ENCODE data around the gene JUNB.

DNA sequence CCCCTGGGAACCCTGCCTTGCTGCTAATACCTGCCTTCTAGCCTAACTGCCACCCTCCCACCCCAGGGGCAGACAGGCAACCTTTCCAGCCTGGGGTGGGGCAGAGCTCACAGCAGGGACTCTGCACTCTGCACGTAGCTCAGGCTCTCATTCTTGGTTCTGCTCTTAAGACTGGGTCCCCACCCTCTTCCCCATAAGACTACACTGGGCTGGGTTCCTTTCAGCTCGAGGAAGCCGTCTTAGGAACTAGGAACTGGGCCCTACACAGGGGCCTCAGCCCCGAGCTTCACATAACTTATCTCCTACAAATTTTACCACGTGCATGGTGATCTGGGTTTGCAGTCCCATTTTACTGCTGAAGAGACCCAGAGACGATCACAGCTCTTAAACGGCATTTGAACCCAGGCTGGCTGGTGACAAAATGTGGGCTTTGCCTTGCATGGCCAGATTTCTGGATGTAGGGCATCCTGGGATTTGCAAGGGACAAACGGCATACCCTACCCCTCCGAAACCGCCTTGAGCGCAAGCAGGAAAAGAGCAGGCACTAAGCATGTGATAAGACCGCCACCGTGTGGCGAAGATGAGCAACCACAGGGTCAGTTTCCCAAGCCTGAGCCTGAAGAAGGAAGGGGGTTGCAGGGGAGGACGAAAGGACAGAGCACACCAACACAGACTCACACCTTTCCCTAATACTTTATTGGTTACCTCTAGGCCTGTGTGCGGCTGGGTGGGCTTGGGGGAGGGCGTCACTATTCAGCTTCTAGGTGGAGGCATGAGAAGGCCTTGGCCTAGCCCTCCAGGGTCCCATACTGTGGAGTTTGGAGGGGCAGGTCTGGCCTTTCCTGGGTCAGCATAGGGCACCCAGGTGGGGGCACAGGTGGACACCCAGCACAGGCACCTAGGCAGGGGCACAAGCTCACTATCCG, 5.1 kb downstream of the JUNB start:
- TF ChIP-seq, protein P1, sequence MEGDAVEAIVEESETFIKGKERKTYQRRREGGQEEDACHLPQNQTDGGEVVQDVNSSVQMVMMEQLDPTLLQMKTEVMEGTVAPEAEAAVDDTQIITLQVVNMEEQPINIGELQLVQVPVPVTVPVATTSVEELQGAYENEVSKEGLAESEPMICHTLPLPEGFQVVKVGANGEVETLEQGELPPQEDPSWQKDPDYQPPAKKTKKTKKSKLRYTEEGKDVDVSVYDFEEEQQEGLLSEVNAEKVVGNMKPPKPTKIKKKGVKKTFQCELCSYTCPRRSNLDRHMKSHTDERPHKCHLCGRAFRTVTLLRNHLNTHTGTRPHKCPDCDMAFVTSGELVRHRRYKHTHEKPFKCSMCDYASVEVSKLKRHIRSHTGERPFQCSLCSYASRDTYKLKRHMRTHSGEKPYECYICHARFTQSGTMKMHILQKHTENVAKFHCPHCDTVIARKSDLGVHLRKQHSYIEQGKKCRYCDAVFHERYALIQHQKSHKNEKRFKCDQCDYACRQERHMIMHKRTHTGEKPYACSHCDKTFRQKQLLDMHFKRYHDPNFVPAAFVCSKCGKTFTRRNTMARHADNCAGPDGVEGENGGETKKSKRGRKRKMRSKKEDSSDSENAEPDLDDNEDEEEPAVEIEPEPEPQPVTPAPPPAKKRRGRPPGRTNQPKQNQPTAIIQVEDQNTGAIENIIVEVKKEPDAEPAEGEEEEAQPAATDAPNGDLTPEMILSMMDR (IDR thresholded peaks at IDR 0.05): peak; percentile 87
- TF ChIP-seq TAF1 (IDR thresholded peaks at IDR 0.05; ENCODE audit: borderline replicate concordance, low read depth, low read length) (no peak), FOSL2 (IDR thresholded peaks at IDR 0.05; ENCODE audit: borderline replicate concordance, low read depth) (no peak), EP300 (IDR thresholded peaks at IDR 0.05; ENCODE audit: borderline replicate concordance in 1 of 2, low read depth in 1 of 2, low read length in 1 of 2) (no peak), CHD2 (IDR thresholded peaks at IDR 0.05; ENCODE audit: low read length, partially characterized antibody) (no peak), EZH2phosphoT487 (IDR thresholded peaks at IDR 0.05; ENCODE audit: borderline replicate concordance, low read depth) (no peak), NRF1 (IDR thresholded peaks at IDR 0.05; ENCODE audit: low read depth, low read length) (no peak), SIN3A (IDR thresholded peaks at IDR 0.05; ENCODE audit: borderline replicate concordance, low read depth, low read length) (no peak), FOXJ3 (CRISPR knock-in tag; IDR thresholded peaks at IDR 0.05) (no peak), RXRA (IDR thresholded peaks at IDR 0.05; ENCODE audit: borderline replicate concordance, low read depth) (no peak), MXI1 (IDR thresholded peaks at IDR 0.05; ENCODE audit: low read depth, low read length) (no peak), POLR2AphosphoS5 (IDR thresholded peaks at IDR 0.05; ENCODE audit: low read depth, low read length) (peak; percentile 44; the same call in 1 of the 2 replicates)
- TF ChIP-seq, protein P2, sequence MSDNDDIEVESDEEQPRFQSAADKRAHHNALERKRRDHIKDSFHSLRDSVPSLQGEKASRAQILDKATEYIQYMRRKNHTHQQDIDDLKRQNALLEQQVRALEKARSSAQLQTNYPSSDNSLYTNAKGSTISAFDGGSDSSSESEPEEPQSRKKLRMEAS (IDR thresholded peaks at IDR 0.05; ENCODE audit: low read depth): no peak

Measured in SK-N-SH (cell line).